ENCODE results near the gene SLC22A15. TPM values are rescaled to one million over a fixed set of nuclear protein-coding genes. Genes with fewer than 3 reads are reported as not detected.

The SLC22A15 gene
- total RNA-seq, 1 donor from 2014 or later = 4.5 TPM

DNA sequence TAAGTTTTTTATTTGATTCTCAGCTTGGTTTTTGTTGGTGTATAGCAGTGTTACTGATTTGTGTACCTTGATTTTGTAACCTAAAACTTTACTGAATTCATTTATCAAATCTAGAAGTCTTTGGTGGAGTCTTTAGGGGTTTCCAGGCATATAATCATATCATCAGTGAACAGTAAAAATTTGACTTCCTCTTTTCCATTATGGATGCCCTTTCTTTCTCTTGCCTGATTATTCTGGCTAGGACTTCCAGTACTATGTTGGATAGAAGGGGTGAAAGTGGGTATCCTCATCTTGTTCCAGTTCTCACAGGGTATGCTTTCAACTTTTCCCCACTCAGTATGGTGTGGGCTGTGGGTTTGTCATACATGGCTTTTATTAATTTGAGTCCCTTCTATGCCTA, 111.3 kb downstream of the SLC22A15 start:
- Mint-ChIP-seq H3K27ac (ENCODE audit: unreplicated experiment) (no peak overlapping the region), H3K4me1 (ENCODE audit: unreplicated experiment) (no peaks in the 10 kb centered on the region), H3K36me3 (ENCODE audit: unreplicated experiment) (peaks cover 5% of the 10 kb centered on the region), H3K9me3 (ENCODE audit: unreplicated experiment) (peaks cover 32% of the 10 kb centered on the region), H3K27me3 (ENCODE audit: unreplicated experiment) (peaks cover 24% of the 10 kb centered on the region), H3K4me3 (ENCODE audit: unreplicated experiment) (no peak overlapping the region)
- TF ChIP-seq, protein P1, sequence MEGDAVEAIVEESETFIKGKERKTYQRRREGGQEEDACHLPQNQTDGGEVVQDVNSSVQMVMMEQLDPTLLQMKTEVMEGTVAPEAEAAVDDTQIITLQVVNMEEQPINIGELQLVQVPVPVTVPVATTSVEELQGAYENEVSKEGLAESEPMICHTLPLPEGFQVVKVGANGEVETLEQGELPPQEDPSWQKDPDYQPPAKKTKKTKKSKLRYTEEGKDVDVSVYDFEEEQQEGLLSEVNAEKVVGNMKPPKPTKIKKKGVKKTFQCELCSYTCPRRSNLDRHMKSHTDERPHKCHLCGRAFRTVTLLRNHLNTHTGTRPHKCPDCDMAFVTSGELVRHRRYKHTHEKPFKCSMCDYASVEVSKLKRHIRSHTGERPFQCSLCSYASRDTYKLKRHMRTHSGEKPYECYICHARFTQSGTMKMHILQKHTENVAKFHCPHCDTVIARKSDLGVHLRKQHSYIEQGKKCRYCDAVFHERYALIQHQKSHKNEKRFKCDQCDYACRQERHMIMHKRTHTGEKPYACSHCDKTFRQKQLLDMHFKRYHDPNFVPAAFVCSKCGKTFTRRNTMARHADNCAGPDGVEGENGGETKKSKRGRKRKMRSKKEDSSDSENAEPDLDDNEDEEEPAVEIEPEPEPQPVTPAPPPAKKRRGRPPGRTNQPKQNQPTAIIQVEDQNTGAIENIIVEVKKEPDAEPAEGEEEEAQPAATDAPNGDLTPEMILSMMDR (IDR thresholded peaks at IDR 0.05) = no peak
- DNase-seq (ENCODE audit: extremely low spot score, unreplicated experiment) = no peak

DNA sequence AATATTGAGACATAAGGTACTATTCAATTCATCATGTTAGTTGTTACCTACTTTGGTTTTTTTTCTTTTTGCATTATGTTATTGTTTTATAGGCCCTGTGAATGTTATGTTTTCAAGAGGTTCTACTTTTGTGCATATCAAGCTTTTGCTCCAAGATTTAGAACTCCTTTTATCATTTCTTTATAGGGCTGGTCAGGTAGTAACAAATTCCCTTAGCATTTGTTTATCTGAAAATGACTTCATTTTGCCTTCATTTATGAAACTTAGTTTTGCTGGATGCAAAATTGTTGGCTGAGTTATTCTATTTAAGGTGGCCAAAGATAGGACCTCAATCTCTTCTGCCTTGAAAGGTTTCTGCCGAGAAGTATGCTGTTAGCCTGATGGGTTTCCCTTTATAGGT, 113.6 kb downstream of the SLC22A15 start:
- peaks cover 5% of the 10 kb centered on the region for H3K36me3 Mint-ChIP-seq (ENCODE audit: unreplicated experiment)
- no peak for DNase-seq (ENCODE audit: extremely low spot score, unreplicated experiment)
- no peak overlapping the region for H3K4me3 Mint-ChIP-seq (ENCODE audit: unreplicated experiment)
- H3K4me1 Mint-ChIP-seq (ENCODE audit: unreplicated experiment) = no peaks in the 10 kb centered on the region
- peaks cover 38% of the 10 kb centered on the region for H3K9me3 Mint-ChIP-seq (ENCODE audit: unreplicated experiment)
- TF ChIP-seq, protein P1 (IDR thresholded peaks at IDR 0.05) = no peak
- H3K27me3 Mint-ChIP-seq (ENCODE audit: unreplicated experiment) = peaks cover 10% of the 10 kb centered on the region
- no peak overlapping the region for H3K27ac Mint-ChIP-seq (ENCODE audit: unreplicated experiment)

DNA sequence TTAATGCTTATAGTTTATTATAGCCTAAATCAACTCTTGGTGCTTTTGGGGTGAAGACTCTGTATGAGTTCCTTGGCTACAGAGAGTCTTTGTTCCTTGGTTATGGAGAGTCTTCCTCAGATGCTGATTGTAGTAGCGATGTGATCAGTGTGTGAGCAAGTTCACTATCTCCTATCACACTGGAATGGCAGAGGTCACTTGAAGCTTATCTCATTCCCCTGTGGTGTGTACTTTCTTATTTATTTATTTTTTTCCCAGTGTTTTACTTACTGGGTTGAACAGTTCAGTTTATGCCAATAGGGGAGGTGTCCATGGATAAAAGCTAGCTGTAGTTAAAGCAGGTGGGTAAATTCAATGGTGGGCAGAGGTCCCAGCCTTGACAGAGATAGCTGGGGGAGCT, 114.8 kb downstream of the SLC22A15 start:
- DNase-seq (ENCODE audit: extremely low spot score, unreplicated experiment) = no peak
- Mint-ChIP-seq H3K27ac (ENCODE audit: unreplicated experiment) (no peak overlapping the region), H3K9me3 (ENCODE audit: unreplicated experiment) (peaks cover 39% of the 10 kb centered on the region), H3K4me3 (ENCODE audit: unreplicated experiment) (no peak overlapping the region), H3K27me3 (ENCODE audit: unreplicated experiment) (peaks cover 8% of the 10 kb centered on the region), H3K36me3 (ENCODE audit: unreplicated experiment) (peaks cover 7% of the 10 kb centered on the region), H3K4me1 (ENCODE audit: unreplicated experiment) (no peaks in the 10 kb centered on the region)
- TF ChIP-seq, protein P1 (IDR thresholded peaks at IDR 0.05) = no peak

DNA sequence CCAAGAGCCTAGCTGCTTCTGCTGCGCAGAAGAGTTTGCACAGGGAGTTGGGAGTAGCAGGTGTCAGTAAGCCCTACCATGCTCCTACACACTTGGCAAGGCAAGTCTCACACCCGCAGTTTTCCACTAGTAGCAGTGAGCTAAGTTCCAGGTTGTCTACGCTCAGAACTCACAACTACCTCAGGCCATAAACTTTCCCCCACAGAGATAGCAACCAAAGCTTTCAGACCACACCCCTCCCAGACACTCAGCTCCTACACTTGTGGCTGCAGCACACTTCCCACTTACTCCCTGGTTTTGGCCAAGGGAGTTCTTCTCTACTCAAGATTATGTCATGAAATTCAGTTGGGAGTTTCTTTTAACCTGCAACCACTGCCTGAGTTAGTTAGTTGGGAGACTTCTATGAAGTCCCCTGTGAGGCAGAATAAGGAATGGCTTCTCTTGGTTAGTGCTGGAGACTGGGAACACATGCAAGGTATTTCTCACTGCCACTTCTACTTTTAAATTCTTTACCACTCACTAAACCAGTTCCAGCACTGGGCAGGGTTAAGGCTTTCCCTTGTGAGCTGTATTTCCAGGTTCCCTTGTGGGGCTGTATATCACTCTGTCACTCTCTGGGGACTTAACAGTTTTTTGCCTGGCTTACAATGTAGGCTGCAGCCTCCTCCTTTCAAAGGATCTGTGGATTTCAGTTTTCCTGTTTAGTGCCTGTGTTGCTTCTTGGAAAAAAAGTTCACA, 116.6 kb downstream of the SLC22A15 start:
- Mint-ChIP-seq H3K27ac (ENCODE audit: unreplicated experiment) (no peak overlapping the region), H3K4me3 (ENCODE audit: unreplicated experiment) (no peak overlapping the region), H3K27me3 (ENCODE audit: unreplicated experiment) (no peaks in the 10 kb centered on the region), H3K4me1 (ENCODE audit: unreplicated experiment) (no peaks in the 10 kb centered on the region), H3K9me3 (ENCODE audit: unreplicated experiment) (peaks cover 40% of the 10 kb centered on the region), H3K36me3 (ENCODE audit: unreplicated experiment) (peaks cover 9% of the 10 kb centered on the region)
- DNase-seq (ENCODE audit: extremely low spot score, unreplicated experiment) = no peak
- TF ChIP-seq, protein P1 (IDR thresholded peaks at IDR 0.05) = no peak

DNA sequence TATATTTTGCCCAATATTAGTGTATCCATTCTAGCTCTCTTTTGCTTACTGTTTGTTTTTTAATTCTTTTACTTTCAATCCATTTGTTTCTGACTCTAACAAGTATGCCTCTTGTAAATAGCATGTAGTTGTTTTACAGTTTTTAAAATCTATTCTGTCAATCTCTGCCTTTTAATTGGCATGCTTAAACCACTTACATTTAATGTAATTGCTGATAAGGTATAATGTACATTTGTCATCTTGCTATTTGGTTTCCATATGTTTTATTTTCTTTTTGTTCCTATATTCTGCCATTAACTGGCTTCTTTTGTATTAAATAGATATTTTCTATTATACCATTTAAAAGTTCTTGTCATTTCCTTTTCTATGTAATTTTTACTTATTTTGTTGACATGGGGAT, 118.7 kb downstream of the SLC22A15 start:
- Mint-ChIP-seq H3K27me3 (ENCODE audit: unreplicated experiment) (no peaks in the 10 kb centered on the region), H3K9me3 (ENCODE audit: unreplicated experiment) (peaks cover 24% of the 10 kb centered on the region), H3K36me3 (ENCODE audit: unreplicated experiment) (peaks cover 9% of the 10 kb centered on the region), H3K27ac (ENCODE audit: unreplicated experiment) (no peak overlapping the region), H3K4me3 (ENCODE audit: unreplicated experiment) (no peak overlapping the region), H3K4me1 (ENCODE audit: unreplicated experiment) (no peaks in the 10 kb centered on the region)
- TF ChIP-seq, protein P1 (IDR thresholded peaks at IDR 0.05) = no peak
- DNase-seq (ENCODE audit: extremely low spot score, unreplicated experiment) = no peak

Measured in osteocyte (in vitro differentiated cells).